Stimulated activated CD4-positive, alpha-beta T cell treated with anti-CD3 and anti-CD28 coated beads, Interleukin-2, amount 100 ng/mL, for 4 hours (primary cell): ENCODE measurements around the gene TOMM20.

ENCODE experiments used
- DNase-seq: peaks from one replicate; pipeline ENCODE4 v3.0.0-alpha.2; 2020; ENCODE audit warnings: low read depth

The TOMM20 gene

DNA sequence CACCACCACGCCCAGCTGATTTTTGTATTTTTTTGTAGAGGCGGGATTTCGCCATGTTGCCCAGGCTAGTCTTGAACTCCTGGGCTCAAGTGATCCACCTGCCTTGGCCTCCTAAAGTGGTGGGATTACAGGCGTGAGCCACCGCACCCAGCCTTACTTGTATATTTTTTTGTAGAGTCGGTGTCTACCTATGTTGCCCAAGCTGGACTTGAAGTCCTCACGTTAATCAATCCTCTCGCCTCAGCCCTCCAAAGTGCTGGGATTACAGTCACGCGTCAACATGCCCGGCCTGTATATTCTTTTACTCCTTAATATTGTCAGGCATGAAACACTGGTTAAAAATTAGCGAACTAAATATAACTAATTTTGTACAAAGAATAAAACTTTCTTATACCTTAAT is 5.5 kb upstream of the TOMM20 start:
- DNase-seq, result no peak

DNA sequence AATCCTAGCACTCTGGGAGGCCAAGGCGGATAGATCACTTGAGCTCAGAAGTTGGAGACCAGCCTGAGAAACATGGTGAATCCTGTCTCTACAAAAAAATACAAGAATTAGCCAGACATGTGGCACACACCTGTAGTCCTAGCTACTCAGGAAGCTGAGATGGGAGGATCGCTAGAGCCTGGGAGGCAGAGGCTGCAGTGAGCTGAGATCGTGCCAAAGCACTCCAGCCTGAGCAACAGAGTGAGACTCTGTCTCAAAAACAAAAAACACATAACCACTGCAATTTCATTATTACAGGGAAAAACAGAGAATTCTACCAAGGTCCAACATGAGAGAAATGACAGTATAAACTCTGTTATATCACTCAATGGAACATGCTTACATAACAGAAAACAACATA is 4.4 kb upstream of the TOMM20 start:
- no peak for DNase-seq

DNA sequence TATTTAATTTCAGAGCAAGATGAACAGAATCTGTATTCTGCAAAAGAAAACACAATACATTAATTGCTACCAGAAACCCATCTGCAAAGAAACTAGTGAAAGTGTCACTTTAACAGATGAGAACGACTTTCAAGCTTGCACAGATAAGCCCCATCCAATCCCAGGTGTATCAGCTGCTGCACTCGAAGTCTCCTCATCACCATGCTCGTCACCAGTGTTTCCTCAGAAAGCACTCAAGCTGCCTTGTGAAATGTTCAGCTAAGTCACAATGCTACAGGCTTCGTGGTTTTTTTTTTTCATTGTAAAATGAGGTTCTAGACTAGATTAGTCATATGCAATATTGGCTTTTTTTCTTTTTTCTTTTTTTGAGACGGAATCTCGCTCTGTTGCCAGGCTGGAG is 3.3 kb upstream of the TOMM20 start:
- DNase-seq, result no peak

DNA sequence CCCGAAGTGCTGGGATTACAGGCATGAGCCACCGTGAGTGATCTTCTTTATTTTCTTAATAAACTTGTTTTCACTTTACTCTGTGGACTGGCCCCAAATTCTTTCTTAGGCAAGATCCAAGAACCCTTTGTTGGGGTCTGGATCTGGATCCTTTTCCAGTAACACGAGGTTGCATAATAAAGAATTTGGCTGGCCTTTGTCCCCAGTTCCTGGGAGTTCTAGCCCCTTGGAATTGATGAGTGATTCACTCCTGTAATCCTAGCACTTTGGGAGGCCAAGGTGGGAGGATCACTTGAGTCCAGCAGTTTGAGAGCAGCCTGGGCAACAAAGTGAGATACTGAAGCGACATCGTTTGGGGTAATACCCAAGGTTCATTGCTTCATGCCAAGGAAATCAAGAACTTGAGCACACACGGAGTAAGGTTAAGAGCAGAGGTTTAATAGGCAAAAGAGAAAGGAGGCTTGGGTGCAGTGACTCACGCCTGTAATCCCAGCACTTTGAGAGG is 2.2 kb upstream of the TOMM20 start:
- DNase-seq, result no peak

DNA sequence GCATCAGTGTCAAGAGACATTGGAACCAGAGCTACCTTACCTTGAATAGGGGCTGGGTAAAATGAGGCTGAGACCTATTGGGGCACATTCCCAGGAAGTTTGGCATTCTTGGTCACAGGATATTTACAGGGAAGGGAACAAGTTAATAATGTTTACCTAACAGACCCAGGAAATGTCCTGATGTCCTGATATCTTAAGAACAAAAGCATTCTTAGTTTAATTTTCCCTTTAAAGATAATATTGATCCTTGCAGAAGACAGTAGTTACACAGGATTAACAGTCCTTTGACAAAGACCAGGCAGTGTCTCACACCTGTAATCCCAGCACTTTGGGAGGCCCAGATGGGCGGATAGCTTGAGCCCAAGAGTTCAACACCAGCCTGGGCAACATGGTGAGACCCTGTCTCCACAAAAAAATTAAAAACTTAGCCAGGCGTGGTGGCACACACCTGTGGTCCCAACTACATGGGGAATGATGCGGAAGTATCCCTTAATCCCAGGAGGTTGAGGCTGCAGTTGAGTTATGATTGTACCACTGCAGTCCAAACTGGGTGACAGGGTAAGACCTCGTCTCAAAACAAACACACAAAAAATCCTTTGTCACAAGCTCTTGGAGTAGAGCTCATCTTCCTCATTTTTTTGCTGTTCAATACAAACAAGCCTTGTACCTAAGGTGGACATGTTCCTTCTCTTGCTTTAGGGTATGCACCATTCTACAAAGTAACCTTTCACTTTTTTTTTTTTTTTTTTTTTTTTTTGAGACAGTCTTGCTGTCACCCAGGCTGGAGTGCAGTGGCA is 1.3 kb upstream of the TOMM20 start:
- DNase-seq, result no peak

DNA sequence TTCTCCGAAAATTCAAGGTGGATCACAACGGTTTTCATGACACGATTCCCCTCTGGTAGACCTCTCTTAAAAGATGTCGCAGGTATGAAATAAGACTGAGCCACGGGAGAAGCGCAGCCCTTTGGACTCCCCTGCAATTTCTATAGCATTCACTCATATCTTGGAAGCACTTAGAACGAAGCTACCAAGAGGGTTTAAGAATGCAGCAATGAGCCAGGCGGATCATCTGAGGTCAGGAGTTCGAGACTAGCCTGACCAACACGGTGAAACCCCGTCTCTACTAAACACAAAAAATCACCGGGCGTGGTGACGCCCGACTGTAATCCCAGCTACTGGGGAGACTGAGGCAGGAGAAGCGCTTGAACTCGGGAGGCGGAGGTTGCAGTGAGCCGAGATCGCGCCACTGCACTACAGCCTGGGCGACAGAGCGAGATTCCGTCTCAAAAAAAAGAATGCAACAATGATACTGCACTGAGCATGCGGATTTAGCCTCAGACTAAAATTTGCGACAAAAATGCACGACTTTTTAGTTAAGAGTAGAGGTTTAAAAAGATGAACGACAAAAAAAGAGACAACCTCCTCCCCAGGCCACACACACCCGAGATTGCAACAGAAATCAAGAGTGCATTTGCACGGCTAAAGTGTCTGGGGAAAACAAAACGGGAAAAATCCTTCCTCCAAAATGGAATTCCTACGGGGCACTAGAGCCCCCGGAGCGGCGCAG is 743 bp downstream of the TOMM20 start:
- DNase-seq, result no peak

DNA sequence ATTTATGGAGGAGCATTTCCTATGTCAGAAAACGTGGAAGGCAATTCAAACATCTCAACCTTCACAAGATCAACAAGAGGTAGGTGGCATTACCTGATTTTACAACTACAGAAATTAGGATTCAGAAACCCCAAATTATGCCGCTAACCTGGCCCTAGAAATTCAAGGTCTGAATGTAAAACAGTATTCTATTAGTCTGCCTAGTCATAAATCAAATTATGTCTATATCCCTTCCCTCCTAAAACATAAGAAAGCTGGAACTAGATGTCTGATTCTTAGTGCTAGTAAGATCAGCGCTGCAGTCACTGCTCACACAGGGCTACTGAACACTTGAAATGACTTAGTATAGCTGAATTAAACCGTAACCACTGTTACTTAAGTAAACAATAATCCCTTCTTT is 1.4 kb downstream of the TOMM20 start:
- no peak for DNase-seq

DNA sequence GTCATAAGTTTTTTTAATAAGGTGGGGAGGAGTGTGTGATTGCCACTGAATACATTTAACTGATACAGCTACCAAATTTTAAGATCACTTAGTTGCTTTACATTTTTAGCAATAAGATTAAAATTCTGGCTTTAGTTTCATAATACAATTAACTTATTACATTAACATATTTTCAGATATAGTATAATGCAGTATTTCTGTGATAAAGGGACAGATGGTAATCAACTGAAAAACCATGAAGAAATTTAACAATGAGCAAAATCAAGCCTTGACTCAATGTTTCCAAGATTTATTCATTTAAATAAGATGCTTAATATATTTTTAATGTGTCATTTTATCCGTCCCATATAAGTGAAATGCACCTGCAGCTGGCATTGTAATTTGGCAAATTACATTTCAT is 4.0 kb downstream of the TOMM20 start:
- no peak for DNase-seq

DNA sequence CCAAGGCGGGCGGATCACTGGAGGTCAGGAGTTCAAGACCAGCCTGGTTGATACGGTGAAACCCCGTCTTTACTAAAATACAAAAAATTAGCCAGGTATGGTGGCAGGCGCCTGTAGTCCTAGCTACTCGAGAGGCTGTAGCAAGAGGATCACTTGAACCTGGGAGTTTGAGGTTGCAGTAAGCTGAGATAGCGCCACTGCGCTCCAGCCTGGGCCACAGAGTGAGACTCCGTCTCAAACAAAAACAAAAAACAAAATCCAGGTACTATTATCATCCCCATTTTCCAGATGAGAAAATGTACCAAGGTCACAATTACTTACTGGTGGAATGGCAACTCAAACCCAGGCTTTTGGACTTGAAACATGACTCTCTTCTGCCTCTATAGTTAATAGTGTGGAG is 4.5 kb downstream of the TOMM20 start:
- DNase-seq, result no peak

DNA sequence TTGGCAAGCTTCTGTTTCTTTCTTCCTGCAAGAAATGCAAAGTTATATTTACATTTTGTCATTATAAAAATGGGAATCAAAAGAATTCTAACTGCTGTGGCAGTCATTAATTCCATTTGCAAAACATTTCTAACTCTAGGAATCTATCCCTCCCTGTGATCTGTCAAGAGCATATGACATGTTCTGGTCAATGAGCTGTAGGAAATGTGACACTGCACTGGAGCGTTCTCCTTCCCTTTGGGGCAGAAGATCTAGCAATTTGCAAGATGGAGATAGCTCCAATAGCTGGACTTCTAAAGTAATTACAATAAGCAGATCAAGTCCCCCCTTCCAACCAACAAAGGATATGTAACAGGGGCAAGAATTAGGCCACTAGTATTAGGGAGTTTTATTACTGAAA is 6.3 kb downstream of the TOMM20 start:
- DNase-seq, result no peak

DNA sequence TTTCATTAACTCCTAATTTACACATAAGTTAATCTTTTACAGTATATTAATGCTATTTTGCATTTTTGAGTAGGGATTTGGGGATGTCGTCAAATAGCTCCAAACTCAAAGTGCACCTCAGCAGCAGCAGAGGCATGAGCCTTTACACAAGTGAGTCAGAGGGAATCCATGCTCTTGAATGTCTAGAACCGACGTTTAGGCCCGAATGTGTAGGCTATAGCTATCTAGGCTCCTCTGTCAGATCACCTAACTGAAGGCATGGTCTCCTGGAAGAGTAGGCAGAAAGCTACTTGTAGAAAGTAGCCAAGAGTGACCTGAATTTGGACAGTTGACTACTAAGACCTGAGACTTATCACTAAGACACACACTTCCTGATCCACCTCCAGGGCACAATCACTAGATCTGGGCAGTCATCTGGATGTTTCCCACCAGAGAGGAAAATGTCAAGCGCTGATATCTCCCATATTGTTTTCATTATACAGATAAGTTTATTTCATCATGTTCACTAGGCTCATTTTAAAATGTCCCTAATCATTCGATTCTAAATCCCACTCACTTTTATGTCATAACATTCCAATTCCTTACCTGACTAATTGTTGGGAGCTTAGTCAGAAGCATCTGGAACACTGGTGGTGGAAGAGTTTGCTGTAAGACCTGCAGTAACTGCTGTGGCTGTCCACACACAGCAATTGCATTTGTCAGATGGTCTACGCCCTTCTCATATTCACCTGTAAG is 15.3 kb downstream of the TOMM20 start:
- DNase-seq, result no peak

DNA sequence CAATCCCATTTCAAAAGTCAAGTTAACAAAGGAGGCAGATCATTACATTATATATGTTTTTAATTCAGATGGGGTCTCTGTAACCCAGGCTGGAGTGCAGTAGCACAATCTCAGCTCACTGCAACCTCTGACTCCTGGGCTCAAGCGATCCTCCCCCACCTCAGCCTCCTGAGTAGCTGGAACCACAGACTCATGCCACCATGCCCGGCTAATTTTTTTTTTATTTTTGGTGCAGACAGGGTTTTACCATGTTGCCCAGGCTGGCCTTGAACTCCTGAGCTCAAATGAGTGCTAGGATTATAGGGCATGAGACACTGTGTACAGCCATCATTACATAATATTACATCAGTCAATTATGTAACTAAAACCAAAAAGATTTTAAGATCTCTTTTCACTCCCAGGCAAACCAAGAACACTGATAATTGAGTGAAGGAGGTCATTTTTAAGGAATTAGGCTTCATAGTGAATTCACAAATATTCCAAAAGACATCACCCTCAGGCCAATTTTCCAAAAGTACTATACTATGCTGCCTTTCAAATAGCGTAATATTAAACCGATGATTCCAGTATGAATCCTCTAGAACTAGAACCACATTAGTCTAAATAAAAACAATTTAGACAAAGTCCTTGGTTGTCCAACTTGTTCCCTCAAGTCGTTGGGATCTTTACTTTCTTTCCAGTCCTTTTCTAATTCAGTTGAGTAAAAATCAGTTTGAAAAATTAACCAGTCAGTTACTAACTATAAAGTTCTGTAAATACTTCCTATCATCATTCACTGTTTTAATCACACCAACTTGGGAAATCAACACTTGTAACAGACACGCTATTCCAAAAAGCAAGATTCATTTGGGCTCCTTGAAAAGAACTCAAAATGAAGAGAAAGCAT is 16.1 kb downstream of the TOMM20 start:
- no peak for DNase-seq

DNA sequence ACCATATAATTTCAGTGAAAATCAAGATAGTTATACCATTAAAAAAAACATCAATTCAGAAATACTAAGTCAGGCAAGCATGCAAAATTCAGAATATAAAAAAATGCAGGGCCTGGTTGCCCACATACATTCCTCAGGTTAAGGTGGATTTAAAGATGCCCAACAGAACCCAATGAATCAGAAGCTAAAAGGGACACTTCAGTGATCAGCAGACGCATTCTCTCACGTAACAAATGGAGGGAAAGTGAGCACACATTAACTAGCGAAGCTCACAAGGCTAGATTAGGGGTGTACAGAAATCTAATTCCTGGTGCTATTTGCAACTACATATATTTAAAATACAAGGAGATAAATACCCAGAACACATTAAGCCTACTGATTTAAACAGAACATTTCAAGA is 17.5 kb downstream of the TOMM20 start:
- no peak for DNase-seq

DNA sequence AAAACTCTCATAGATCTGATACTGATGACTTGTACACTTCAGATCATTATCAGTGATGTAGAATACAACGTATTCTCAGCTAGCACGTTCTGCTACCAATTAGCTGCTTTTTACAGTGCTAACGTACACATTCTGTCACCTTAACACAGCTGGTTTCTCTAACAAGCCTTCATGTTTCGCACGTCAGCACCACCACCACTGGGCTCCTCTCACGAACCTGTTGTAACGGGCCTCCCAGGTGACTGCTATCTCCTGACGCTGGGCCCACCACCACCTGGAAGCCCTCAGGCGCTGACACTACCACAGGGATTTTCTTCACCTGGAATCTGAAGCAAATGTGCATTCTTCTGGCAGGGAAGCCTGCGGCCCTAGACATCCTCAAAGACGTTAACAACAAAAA is 19.8 kb downstream of the TOMM20 start:
- DNase-seq, result no peak

DNA sequence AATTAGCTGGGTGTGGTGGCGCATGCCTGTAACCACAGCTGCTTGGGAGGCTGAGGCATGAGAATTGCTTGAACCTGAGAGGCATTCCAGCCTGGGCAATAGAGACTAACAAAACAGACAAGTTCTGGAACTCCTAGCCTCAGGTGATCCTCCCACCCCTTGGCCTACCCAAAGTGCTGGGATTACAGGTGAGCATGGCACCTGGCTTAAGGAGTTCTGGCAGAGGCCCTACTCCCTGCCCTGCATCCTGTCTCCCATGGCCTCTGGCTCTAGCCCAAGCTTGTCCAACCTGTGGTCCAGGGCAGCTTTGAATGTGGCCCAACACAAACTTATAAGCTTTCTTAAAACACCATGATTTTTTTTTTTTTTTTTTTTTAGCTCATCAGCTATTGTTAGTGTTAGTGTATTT is 20.4 kb downstream of the TOMM20 start:
- no peak for DNase-seq

DNA sequence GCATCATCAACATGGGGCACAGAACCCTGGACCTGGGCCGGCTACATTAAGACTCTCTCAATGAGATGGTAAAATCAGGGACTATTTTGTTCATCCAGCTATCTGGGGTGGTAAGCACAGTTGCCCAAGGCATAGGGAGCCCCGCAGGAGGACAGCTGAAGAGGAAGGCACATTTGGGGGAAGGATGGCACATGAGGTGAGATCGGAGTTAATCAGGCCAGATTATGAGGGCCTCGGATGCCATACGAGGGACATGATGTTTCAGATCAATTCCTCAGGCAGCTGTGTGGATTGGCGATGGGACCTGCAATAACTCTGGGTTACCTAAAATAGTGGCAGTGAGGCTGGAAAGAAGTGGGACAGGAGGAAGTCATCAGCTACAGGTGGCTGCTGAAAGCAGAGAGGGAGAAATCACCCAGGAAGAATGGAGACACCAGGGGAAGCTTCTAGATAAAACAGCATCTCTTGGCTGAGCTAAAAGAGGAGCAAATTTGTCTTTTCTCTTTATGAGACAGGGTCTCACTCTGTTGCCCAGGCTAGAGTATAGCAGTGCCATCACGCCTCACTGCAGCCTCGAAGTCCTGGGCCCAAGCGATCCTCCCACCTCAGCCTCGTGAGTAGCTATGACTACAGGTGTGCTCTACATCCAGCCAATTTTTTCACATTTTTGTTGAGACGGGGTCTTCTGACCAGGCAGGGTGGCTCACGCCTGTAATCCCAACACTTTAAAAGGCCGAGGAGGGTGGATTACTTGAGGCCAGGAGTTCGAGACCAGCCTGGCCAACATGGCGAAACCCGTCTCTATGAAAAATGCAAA is 21.1 kb downstream of the TOMM20 start:
- no peak for DNase-seq

DNA sequence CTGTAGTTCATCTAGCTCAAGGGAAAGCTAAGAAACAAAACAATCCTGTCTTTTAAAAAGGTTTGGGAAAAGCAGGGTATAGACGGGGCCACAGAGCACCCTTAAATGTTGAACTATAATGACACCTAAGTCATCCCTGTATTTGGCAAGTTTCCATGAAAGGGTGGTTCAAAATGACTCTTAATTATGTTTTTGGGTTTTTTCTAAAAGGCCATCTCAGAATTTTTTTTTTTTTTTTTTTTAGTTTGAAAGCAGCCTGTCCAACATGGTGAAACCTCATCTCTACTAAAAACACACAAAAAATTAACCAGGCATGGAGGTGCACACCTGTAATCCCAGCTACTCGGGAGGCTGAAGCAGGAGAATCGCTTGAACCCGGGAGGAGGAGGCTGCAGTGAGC is 22.2 kb downstream of the TOMM20 start:
- no peak for DNase-seq

DNA sequence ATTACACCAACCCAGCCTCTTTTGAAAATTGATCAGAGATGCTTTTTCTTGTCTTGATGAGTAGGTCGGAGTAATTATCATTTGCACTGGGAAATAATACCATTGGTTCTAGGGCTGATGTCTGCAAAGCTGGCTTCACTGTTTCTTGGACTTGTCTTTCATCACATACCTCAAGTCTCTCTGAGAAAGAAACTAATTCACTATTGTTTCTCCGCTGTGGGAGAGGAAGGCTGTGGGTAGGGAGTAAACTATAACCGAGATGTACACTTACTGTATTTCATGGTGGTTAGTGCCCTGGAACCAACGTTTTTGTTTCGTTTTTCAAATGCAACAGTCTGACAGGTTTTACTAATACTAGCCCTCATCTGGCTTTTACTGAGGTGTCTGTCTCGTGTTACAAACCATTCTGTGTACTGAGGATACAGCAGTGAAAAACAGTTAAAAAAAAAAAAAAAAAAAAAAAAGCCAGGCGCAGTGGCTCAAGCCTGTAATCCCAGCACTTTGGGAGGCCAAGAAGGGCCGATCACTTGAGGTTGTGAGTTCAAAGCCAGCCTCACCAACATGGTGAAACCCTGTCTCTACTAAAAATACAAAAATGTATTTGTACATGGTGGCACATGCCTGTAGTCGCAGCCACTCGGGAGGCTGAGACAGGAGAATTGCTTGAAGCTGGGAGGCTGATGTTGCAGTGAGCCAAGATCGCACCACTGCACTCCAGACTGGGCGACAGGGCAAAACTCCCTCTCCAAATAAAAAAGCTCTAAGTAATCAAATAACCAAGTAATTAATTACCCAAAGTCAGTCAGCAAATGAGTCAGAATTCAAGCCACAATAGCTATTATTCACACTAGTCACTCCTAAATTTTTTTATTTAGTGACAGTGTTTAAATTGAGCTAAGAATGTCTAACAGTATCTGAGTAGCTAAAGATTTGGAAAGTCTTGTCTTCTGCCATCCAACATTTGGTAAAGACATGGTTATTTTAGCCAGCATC is 23.3 kb downstream of the TOMM20 start:
- no peak for DNase-seq

DNA sequence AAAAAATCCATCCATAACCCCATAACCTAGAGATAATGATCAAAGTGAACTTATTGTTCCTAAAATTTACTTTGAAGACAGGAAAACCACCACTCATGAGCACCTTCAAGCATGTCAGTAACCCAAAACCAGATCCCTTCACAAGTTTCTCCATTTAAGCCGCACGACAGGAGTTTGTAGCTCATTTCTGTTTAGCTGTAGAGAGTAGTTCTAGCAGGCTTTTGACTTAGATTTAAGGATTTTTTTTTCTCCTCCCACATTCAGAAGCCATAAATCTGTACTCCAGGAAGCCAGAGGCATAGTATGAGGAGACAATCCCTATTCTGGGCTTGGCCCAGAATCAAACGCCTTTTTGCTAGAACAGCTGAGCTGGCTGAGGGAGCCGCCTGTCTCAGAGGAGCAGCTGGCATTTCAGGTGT is 25.6 kb downstream of the TOMM20 start:
- no peak for DNase-seq

DNA sequence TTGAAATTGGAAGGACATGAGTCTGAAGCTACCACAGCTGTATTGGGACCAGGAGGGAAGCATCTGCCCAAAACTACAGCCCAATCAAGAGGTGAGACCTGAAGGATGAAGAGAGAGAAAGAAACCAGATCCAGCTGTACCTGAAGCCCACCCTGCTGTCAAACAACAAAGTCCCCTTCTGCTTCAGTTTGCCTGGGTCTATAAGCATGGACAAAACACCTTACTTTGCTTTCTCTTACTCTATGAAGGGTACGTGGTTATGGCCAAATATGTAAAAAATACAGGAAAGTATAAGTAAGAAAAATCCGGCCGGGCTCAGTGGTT is 26.4 kb downstream of the TOMM20 start:
- no peak for DNase-seq
